Activated CD8-positive, alpha-beta memory T cell treated with anti-CD3 and anti-CD28 coated beads, Interleukin-2, amount 50 U/mL, for 1 hour (primary cell): ENCODE results near the gene BCR.

Experiments used
- DNase-seq: peaks from one replicate; pipeline ENCODE4 v3.0.0-alpha.2; 2020; ENCODE audit errors: extremely low read depth

BCR gene

GRCh38 chr22:23176645-23177027 is 3.7 kb upstream of the BCR start:
- no peak for DNase-seq

GRCh38 chr22:23177197-23177596 is 3.1 kb upstream of the BCR start:
- no peak for DNase-seq

- no peak for DNase-seq
Measured at GRCh38 chr22:23178512-23179254, 1.6 kb upstream of the BCR start.

- no peak for DNase-seq
Measured at GRCh38 chr22:23179381-23180299, 669 bp upstream of the BCR start.

GRCh38 chr22:23180893-23181720 is 798 bp downstream of the BCR start:
- no peak for DNase-seq

- no peak for DNase-seq
Measured at GRCh38 chr22:23181721-23182308, 1.5 kb downstream of the BCR start.

GRCh38 chr22:23182309-23183060 is 2.2 kb downstream of the BCR start:
- DNase-seq, result no peak

- DNase-seq, result no peak
Measured at GRCh38 chr22:23183061-23183698, 2.9 kb downstream of the BCR start.

- DNase-seq, result no peak
Measured at GRCh38 chr22:23184100-23184763, 3.9 kb downstream of the BCR start.

GRCh38 chr22:23184764-23185113 is 4.4 kb downstream of the BCR start:
- DNase-seq, result no peak

- no peak for DNase-seq
Measured at GRCh38 chr22:23187211-23187610, 6.9 kb downstream of the BCR start.

GRCh38 chr22:23187871-23188700 is 7.8 kb downstream of the BCR start:
- no peak for DNase-seq

- no peak for DNase-seq
Measured at GRCh38 chr22:23190526-23190925, 10.2 kb downstream of the BCR start.

GRCh38 chr22:23192133-23192532 is 11.8 kb downstream of the BCR start:
- no peak for DNase-seq

GRCh38 chr22:23192558-23192957 is 12.2 kb downstream of the BCR start:
- no peak for DNase-seq

GRCh38 chr22:23193196-23193827 is 13.0 kb downstream of the BCR start:
- no peak for DNase-seq

GRCh38 chr22:23193882-23194281 is 13.6 kb downstream of the BCR start:
- DNase-seq, result no peak

GRCh38 chr22:23196165-23196564 is 15.9 kb downstream of the BCR start:
- no peak for DNase-seq

GRCh38 chr22:23197836-23198235 is 17.5 kb downstream of the BCR start:
- no peak for DNase-seq
